H1 (cell line): Measurements from ENCODE around the gene RDH5. TPM values are rescaled to one million over a fixed set of nuclear protein-coding genes. Genes with fewer than 3 reads are reported as not detected.

Experiments used
- CTCF ChIA-PET: fragments of 300-600 bp; sonication (Branson Sonifier 250); formaldehyde crosslinking; loops from one replicate; lab custom pipeline; 2021; ENCODE audit not compliant: partially characterized antibody; lab: Charles Lee
- POLR2A ChIA-PET: fragments of 300-600 bp; sonication (Branson Sonifier 250); formaldehyde crosslinking; loops from one replicate; lab custom pipeline; 2021; ENCODE audit warnings: inconsistent platforms; ENCODE audit not compliant: partially characterized antibody; lab: Charles Lee
- DNase-seq, 2 experiments: peaks; one replicate each; pipeline versions ENCODE4 v3.0.0 to v3.0.0-alpha.2; 2010 to 2022; ENCODE audit warnings: low spot score in 2 of 2, low read depth in 1 of 2, mixed read lengths in 1 of 2
- FAIRE-seq: peaks from 2 replicates; lab custom pipeline; 2011; peaks lifted over from hg19 to GRCh38; lab: Jason Lieb, UNC
- H2AFZ ChIP-seq: 2 replicates; pipeline ENCODE4 v1.8.1; 2012; ENCODE audit warnings: low read length, inconsistent platforms
- H2AK5ac ChIP-seq: 2 replicates; pipeline ENCODE4 v1.6.1; 2013; ENCODE audit warnings: low read depth, low read length
- H2BK120ac ChIP-seq: replicated peaks from 2 replicates; pipeline ENCODE3; 2013; ENCODE audit warnings: low read depth, low read length, inconsistent platforms
- H2BK12ac ChIP-seq: 2 replicates; pipeline ENCODE4 v1.6.1; 2013; ENCODE audit warnings: low read depth, low read length
- H2BK15ac ChIP-seq: 2 replicates; pipeline ENCODE4 v1.6.1; 2013; ENCODE audit warnings: low read length
- H2BK20ac ChIP-seq: 2 replicates; pipeline ENCODE4 v1.6.1; 2013; ENCODE audit warnings: low read length
- H2BK5ac ChIP-seq: 2 replicates; pipeline ENCODE4 v1.6.1; 2013; ENCODE audit warnings: low read depth, low read length
- H3K14ac ChIP-seq: 2 replicates; pipeline ENCODE4 v1.6.1; 2013; ENCODE audit warnings: inconsistent platforms; ENCODE audit not compliant: insufficient read length
- H3K18ac ChIP-seq: 2 replicates; pipeline ENCODE4 v1.6.1; 2013; ENCODE audit warnings: low read length; ENCODE audit errors: extremely low read depth
- H3K23ac ChIP-seq: 2 replicates; pipeline ENCODE4 v1.6.1; 2013; ENCODE audit warnings: inconsistent platforms; ENCODE audit not compliant: insufficient read length
- H3K23me2 ChIP-seq: 2 replicates; pipeline ENCODE4 v1.6.1; 2013; ENCODE audit warnings: low read depth, low read length
- H3K27ac ChIP-seq: 2 replicates; pipeline ENCODE4 v1.6.1; 2011; ENCODE audit warnings: low read depth, low read length, inconsistent platforms
- H3K27me3 ChIP-seq, 4 experiments: replicated peaks in 1 of 4; 1 replicate in 1 of 4; 2 replicates in 3 of 4; pipeline versions ENCODE4 v1.6.1 to v1.8.1; 2011 to 2013; ENCODE audit warnings: low read length in 3 of 4, mild to moderate bottlenecking in 3 of 4, inconsistent platforms in 2 of 4, mixed read lengths in 2 of 4, moderate library complexity in 1 of 4; ENCODE audit not compliant: control insufficient read depth in 3 of 4, insufficient read depth in 3 of 4; ENCODE audit errors: extremely low read depth in 1 of 4
- H3K36me3 ChIP-seq, 4 experiments: 2 replicates each; pipeline versions ENCODE4 v1.6.1 to v1.8.1; 2011 to 2013; ENCODE audit warnings: mild to moderate bottlenecking in 4 of 4, low read length in 3 of 4, moderate library complexity in 2 of 4, control low read depth in 1 of 4, inconsistent platforms in 1 of 4; ENCODE audit not compliant: insufficient read depth in 4 of 4, control insufficient read depth in 2 of 4
- H3K4ac ChIP-seq: replicated peaks from 2 replicates; pipeline ENCODE3; 2013; ENCODE audit warnings: low read length, low read depth, mixed read lengths, inconsistent platforms; ENCODE audit not compliant: insufficient read length
- H3K4me1 ChIP-seq, 4 experiments: replicated peaks in 1 of 4; 1 replicate in 1 of 4; 2 replicates in 3 of 4; pipeline versions ENCODE4 v1.6.1 to v1.8.1; 2011 to 2013; ENCODE audit warnings: low read length in 3 of 4, inconsistent platforms in 2 of 4, mixed read lengths in 1 of 4; ENCODE audit not compliant: insufficient read depth in 4 of 4, control insufficient read depth in 3 of 4
- H3K4me2 ChIP-seq, 2 experiments: 2 replicates each; pipeline versions ENCODE4 v1.6.1 to v1.8.1; 2011 to 2013; ENCODE audit warnings: low read depth in 2 of 2, low read length in 2 of 2, control low read depth in 1 of 2, inconsistent platforms in 1 of 2, mild to moderate bottlenecking in 1 of 2; ENCODE audit not compliant: insufficient read depth in 1 of 2
- H3K4me3 ChIP-seq, 4 experiments: fragments of 200-600, 300-600 bp in 1 of 4; sonication (generic), shearing (Covaris generic), sonication (Bioruptor Twin) in 1 of 4; 2 replicates each; pipeline versions ENCODE4 v1.5.1 to v1.8.1; 2011 to 2016; ENCODE audit warnings: low read length in 4 of 4, low read depth in 3 of 4, control low read depth in 2 of 4, inconsistent platforms in 2 of 4, mild to moderate bottlenecking in 2 of 4, mixed read lengths in 1 of 4, moderate library complexity in 1 of 4; ENCODE audit not compliant: insufficient read depth in 2 of 4; ENCODE audit errors: extremely low read depth in 1 of 4
- H3K56ac ChIP-seq: replicated peaks from 2 replicates; pipeline ENCODE3; 2013; ENCODE audit warnings: low read depth, mild to moderate bottlenecking, mixed read lengths, low read length, inconsistent platforms; ENCODE audit not compliant: insufficient read length
- H3K79me1 ChIP-seq: 2 replicates; pipeline ENCODE4 v1.6.1; 2013; ENCODE audit warnings: low read depth, low read length, control low read depth
- H3K79me2 ChIP-seq, 2 experiments: 2 replicates each; pipeline versions ENCODE4 v1.6.1 to v1.8.1; 2012 to 2013; ENCODE audit warnings: low read length in 2 of 2, mild to moderate bottlenecking in 2 of 2, inconsistent platforms in 1 of 2; ENCODE audit not compliant: insufficient read depth in 2 of 2, control insufficient read depth in 1 of 2
- H3K9ac ChIP-seq, 4 experiments: replicated peaks in 1 of 4; 1 replicate in 1 of 4; 2 replicates in 3 of 4; pipeline versions ENCODE4 v1.6.1 to v1.8.1; 2011 to 2013; ENCODE audit warnings: low read depth in 3 of 4, low read length in 3 of 4, control low read depth in 2 of 4, mild to moderate bottlenecking in 2 of 4, moderate library complexity in 2 of 4, inconsistent platforms in 1 of 4; ENCODE audit errors: extremely low read depth in 1 of 4
- H3K9me3 ChIP-seq, 2 experiments: 2 replicates each; pipeline versions ENCODE4 v1.6.1 to v1.8.1; 2012 to 2013; ENCODE audit warnings: mild to moderate bottlenecking in 2 of 2, moderate library complexity in 2 of 2, control low read depth in 1 of 2, inconsistent platforms in 1 of 2, low read depth in 1 of 2, low read length in 1 of 2, mixed read lengths in 1 of 2; ENCODE audit not compliant: insufficient read depth in 2 of 2
- H4K20me1 ChIP-seq, 2 experiments: replicated peaks in 1 of 2; 2 replicates each; pipeline versions ENCODE3 to v1.8.1; 2011 to 2013; ENCODE audit warnings: inconsistent platforms in 2 of 2, low read length in 2 of 2, mild to moderate bottlenecking in 1 of 2; ENCODE audit not compliant: insufficient read depth in 2 of 2, control insufficient read depth in 1 of 2
- H4K5ac ChIP-seq: 2 replicates; pipeline ENCODE4 v1.6.1; 2013; ENCODE audit warnings: low read length, low read depth, mixed read lengths, inconsistent platforms; ENCODE audit not compliant: insufficient read length
- H4K8ac ChIP-seq: 2 replicates; pipeline ENCODE4 v1.8.0; 2013; ENCODE audit warnings: mild to moderate bottlenecking, moderate library complexity, low read length, inconsistent platforms; ENCODE audit not compliant: insufficient read depth; ENCODE audit errors: extremely low read depth
- H4K91ac ChIP-seq: replicated peaks from 2 replicates; pipeline ENCODE3; 2013; ENCODE audit warnings: low read length, mixed read lengths, inconsistent platforms; ENCODE audit not compliant: insufficient read length
- BACH1 ChIP-seq: IDR thresholded peaks from 2 replicates; pipeline ENCODE4 v1.6.1; 2012; ENCODE audit warnings: low read length, improper control_type of control experiment
- EGR1 ChIP-seq: IDR thresholded peaks from 2 replicates; pipeline ENCODE4 v1.6.1; 2011; ENCODE audit warnings: low read depth, low read length, borderline replicate concordance
- KDM4A ChIP-seq: IDR thresholded peaks from one replicate; pipeline ENCODE4 v1.7.1; 2012; ENCODE audit warnings: low read depth, mild to moderate bottlenecking, moderate library complexity, low read length, inconsistent platforms; ENCODE audit not compliant: severe bottlenecking
- SAP30 ChIP-seq: fragments of 300-600 bp; sonication (generic); IDR thresholded peaks from 2 replicates; pipeline ENCODE4 v1.7.1; 2012; ENCODE audit warnings: low read length, moderate library complexity, mild to moderate bottlenecking, inconsistent platforms; ENCODE audit not compliant: insufficient read depth, insufficient replicate concordance
- SIN3A ChIP-seq, 2 experiments: IDR thresholded peaks in 1 of 2; conservative IDR thresholded peaks in 1 of 2; 2 replicates each; pipeline ENCODE4 v1.6.1; 2011 to 2012; ENCODE audit warnings: low read length in 2 of 2, improper control_type of control experiment in 1 of 2, low read depth in 1 of 2, mild to moderate bottlenecking in 1 of 2
- WGBS, 2 experiments: shearing (Covaris generic) in 1 of 2; methylation state at CpG; one replicate each; pipeline versions ENCODE4 v1.1.6 to v1.1.7; 2013 to 2015; ENCODE audit warnings: low lambda C conversion rate in 2 of 2, mixed read lengths in 2 of 2, inconsistent platforms in 1 of 2, low coverage in 1 of 2, missing lambda C conversion rate in 1 of 2; ENCODE audit not compliant: insufficient replicate concordance in 2 of 2, insufficient coverage in 1 of 2, insufficient read length in 1 of 2; ENCODE audit errors: extremely low coverage in 1 of 2, missing lambda C conversion rate in 1 of 2; 5-methylcytosine and 5-hydroxymethylcytosine counted together
- polyA plus RNA-seq, 7 experiments: library from polyadenylated mRNA; depleted of rRNA in 3 of 7; stranded (reverse) in 5 of 7; unstranded in 2 of 7; fragments of >200 nt in 5 of 7; fragments of 200-250 nt in 2 of 7; gene quantifications; 1 replicate in 5 of 7; 2 replicates in 1 of 7; 4 replicates in 1 of 7; pipeline versions ENCODE4 v1.2.1 to v1.2.3, GENCODE V29; 2011 to 2013; ENCODE audit warnings: missing spikeins in 2 of 7, mixed read lengths in 2 of 7
- total RNA-seq: library from RNA; stranded (reverse); fragmentation: NEBNext Ultra II Directional; extraction: Animal tissue kit (Norgen Biotek cat#: 25700); gene quantifications from 2 replicates; pipeline ENCODE4 v1.2.1, GENCODE V29; 2021
- TF ChIP-seq, protein P1 (sequence below), 3 experiments: IDR thresholded peaks; 1 replicate in 2 of 3; 2 replicates in 1 of 3; pipeline versions ENCODE4 v1.5.1 to v1.6.1; 2011; ENCODE audit warnings: low read length in 3 of 3, mild to moderate bottlenecking in 3 of 3, inconsistent platforms in 2 of 3, low read depth in 1 of 3, moderate library complexity in 1 of 3; ENCODE audit not compliant: insufficient read depth in 1 of 3; ENCODE audit errors: control extremely low read depth in 1 of 3
- TF ChIP-seq, protein P2 (sequence below): IDR thresholded peaks from 2 replicates; pipeline ENCODE4 v1.6.1; 2012; ENCODE audit warnings: inconsistent platforms

RDH5 gene
- total and polyA plus RNA-seq, 2 of the 8 experiments (the other 6 are each of a cell fraction or from before 2014, with no cell fraction given) = 4.2 to 6.0 TPM

DNA sequence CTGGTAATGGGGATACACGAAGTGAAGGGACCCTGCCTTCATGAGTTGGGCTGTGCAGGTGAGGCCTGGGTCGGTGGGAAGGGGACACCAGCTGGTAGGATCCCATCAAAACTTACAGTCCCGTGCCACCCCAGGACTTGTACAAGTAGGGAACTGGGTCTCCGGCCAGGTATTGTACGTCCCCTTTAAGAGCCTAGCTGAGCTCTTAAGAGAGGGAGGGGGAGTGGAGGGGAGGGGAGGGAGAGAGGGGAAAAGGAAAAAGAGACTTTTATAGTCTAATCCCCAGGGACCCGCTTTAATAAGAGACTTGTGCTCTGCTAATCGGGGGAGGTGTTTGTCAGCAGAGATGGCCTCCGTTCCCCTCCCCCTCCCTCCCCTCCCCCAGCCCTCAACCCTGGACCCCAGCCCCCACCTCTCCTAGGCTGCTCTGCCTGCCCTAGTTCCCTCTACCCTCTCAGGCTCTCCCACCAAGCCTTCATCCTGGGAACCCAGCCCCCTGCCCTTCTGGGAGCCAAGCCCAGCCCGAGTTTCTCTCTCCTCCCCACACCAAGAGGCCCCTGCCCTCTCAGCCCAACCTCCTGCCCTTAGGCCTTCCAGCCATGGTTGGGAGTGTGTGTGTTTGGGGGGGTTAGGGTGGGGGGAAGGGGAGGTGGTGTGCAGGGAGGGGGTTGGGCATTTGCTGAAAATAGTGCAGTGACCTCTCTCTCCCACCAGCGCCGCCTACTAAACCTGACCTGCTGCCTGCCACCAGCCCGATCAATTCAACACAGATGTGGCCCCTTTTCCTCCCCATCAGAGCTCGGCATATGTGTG is 25.4 kb downstream of the RDH5 start:
- no peak for FAIRE-seq
- TF ChIP-seq, protein P1, sequence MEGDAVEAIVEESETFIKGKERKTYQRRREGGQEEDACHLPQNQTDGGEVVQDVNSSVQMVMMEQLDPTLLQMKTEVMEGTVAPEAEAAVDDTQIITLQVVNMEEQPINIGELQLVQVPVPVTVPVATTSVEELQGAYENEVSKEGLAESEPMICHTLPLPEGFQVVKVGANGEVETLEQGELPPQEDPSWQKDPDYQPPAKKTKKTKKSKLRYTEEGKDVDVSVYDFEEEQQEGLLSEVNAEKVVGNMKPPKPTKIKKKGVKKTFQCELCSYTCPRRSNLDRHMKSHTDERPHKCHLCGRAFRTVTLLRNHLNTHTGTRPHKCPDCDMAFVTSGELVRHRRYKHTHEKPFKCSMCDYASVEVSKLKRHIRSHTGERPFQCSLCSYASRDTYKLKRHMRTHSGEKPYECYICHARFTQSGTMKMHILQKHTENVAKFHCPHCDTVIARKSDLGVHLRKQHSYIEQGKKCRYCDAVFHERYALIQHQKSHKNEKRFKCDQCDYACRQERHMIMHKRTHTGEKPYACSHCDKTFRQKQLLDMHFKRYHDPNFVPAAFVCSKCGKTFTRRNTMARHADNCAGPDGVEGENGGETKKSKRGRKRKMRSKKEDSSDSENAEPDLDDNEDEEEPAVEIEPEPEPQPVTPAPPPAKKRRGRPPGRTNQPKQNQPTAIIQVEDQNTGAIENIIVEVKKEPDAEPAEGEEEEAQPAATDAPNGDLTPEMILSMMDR (IDR thresholded peaks at IDR 0.05; ENCODE audit: control extremely low read depth in 1 of 3, insufficient read depth in 1 of 3, low read depth in 1 of 3, low read length in 3 of 3) = no peak
- TF ChIP-seq, protein P2, sequence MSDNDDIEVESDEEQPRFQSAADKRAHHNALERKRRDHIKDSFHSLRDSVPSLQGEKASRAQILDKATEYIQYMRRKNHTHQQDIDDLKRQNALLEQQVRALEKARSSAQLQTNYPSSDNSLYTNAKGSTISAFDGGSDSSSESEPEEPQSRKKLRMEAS = peak; percentile 47
- TF ChIP-seq BACH1 = no peak
- no peak for TF ChIP-seq KDM4A
- TF ChIP-seq EGR1 = peak; percentile 75; the same call in 1 of the 2 replicates
- 0 out of 4 replicates have a peak, but pooled peaks have one; percentile 7 to 16 for TF ChIP-seq SIN3A (conservative IDR thresholded peaks at IDR 0.05 in 1 of 2, IDR thresholded peaks at IDR 0.05 in 1 of 2; ENCODE audit: low read depth in 1 of 2, low read length in 2 of 2)
- no peak for TF ChIP-seq SAP30

More for the DNA sequence above, 25.4 kb downstream of the RDH5 start:
- ChIA-PET CTCF (interaction anchor here (0.6 to 14.5 kb wide), 19 partner anchors 9 to 194 kb away, joined by 3 to 224 read pairs (median 4); partner anchors contain the start of genes CD63, MMP19, ORMDL2 and RDH5), POLR2A (interaction anchor here (0.6 to 46.5 kb wide), 19 partner anchors 2 to 263 kb away, joined by 3 to 809 read pairs (median 5); partner anchors contain the start of genes BLOC1S1, CD63, DNAJC14 and GDF11)
- no peaks in the 10 kb centered on the region for H3K9me3 ChIP-seq
- H2BK5ac ChIP-seq = peak overlapping the region; percentile 90
- H3K9ac ChIP-seq = peak overlapping the region in 2 of 4 experiments; percentile 45 to 81; a peak in 4 of 7 replicates
- peak overlapping the region; percentile 77 for H4K91ac ChIP-seq
- H3K4me2 ChIP-seq = peak overlapping the region; percentile 82 to 93
- peaks cover 10 to 52% of the 10 kb centered on the region in 2 experiments for H3K79me2 ChIP-seq
- peaks cover 8 to 37% (median 23%) of the 10 kb centered on the region in 4 experiments for H3K4me1 ChIP-seq
- no peak overlapping the region for H3K56ac ChIP-seq
- peak overlapping the region; percentile 40; the same call in 1 of the 2 replicates for H2BK20ac ChIP-seq
- peak overlapping the region; percentile 99 for H3K18ac ChIP-seq
- H4K20me1 ChIP-seq = peaks cover 10 to 18% of the 10 kb centered on the region in 2 experiments
- peak overlapping the region; percentile 80 to 99 (median 92) for H3K4me3 ChIP-seq
- peak in 1 of 2 experiments; percentile 77 for DNase-seq
- peaks cover 29% of the 10 kb centered on the region for H3K23me2 ChIP-seq
- peaks cover 5 to 25% (median 19%) of the 10 kb centered on the region in 4 experiments; a peak in 7 of 8 replicates for H3K36me3 ChIP-seq
- H4K5ac ChIP-seq = peak overlapping the region; percentile 55
- H2AK5ac ChIP-seq = peak overlapping the region; percentile 88; the same call in 1 of the 2 replicates
- no peaks in the 10 kb centered on the region for H3K27me3 ChIP-seq
- peak overlapping the region; percentile 73 for H2BK120ac ChIP-seq
- H3K14ac ChIP-seq = peak overlapping the region; percentile 95
- 6% methylated on average over 9 of the region's 13 CpGs; no CpG with 5 or more reads in 1 of the 2 experiments for WGBS, 2 experiments
- no peak overlapping the region for H4K8ac ChIP-seq
- peak overlapping the region; percentile 93 for H2BK12ac ChIP-seq
- peaks cover 13% of the 10 kb centered on the region for H3K79me1 ChIP-seq
- H3K4ac ChIP-seq = peak overlapping the region; percentile 98
- H2AFZ ChIP-seq = no peak overlapping the region
- H3K27ac ChIP-seq = peak overlapping the region; percentile 48; the same call in 1 of the 2 replicates
- H2BK15ac ChIP-seq = no peak overlapping the region
- no peak overlapping the region for H3K23ac ChIP-seq
